ENCODE results near the gene ARFGEF2.
"Not testable (repeated sequence)": the region's sequence is repeated elsewhere in the genome, so short reads cannot be mapped to it uniquely, and the experiment has no call there.

Gene ARFGEF2

GRCh38 chr20:48921168-48921882, at the start of gene ARFGEF2:
Gene ARFGEF2 (plus strand): TSS chr20:48921711. CDS start chr20:48921890, 179 bp downstream.
- DNase-seq (ENCODE audit: low spot score), result peak; percentile 96

- DNase-seq (ENCODE audit: low spot score), result no peak
Measured at GRCh38 chr20:48875233-48875913, 46.1 kb upstream of the ARFGEF2 start.

- no peak for DNase-seq (ENCODE audit: low spot score)
Measured at GRCh38 chr20:48875914-48876240, 45.6 kb upstream of the ARFGEF2 start.

DNA sequence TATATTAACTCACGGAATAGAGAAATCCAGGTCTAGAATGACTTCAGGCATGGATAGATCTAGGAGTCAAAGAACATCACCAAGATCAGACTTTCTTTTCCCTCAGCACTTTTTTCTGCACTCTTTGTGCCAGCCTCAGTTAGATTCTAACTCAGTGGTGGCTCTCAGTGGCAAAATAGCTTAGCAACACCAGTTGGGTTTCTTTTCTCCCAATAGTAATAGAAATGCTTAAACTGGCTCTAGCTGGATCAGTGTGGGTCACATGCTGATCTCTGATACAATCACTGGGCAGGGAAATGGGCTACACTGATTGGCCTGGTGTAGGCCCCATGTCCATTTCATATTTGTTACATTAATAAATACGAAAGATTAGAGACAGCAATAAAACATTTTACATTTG, 44.2 kb upstream of the ARFGEF2 start:
- no peak for DNase-seq (ENCODE audit: low spot score)

DNA sequence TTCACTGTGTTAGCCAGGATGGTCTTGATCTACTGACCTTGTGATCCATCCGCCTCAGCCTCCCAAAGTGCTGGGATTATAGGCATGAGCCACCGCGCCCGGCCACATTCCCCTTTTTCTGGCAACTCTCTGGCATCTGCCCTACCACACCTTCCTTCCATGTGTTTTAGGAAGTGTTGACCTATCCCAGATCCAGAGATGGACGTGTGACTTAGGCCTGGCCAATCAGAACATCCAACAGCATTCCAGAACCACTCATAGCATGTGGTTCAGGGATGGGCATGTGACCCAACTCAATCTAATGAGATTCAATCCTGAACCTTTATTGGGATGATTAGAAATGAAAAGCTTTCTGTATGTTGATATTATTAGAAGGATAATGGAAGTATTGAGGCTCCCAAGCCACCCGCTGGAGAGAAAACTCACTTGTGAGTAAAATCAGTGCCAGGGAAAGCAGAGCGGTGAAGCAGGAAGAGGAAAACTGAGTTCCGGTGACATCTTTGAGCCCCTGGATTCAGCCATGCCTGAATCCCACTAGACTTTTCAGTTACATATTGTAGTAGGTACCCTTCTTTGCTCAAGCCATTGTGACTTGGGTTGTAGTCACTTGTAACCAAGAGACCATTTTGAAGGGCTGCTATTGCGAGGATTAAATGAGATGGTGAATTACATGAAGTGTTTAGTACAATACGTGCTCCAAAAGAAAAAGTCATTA, 42.8 kb upstream of the ARFGEF2 start:
- DNase-seq (ENCODE audit: low spot score), result no peak

DNA sequence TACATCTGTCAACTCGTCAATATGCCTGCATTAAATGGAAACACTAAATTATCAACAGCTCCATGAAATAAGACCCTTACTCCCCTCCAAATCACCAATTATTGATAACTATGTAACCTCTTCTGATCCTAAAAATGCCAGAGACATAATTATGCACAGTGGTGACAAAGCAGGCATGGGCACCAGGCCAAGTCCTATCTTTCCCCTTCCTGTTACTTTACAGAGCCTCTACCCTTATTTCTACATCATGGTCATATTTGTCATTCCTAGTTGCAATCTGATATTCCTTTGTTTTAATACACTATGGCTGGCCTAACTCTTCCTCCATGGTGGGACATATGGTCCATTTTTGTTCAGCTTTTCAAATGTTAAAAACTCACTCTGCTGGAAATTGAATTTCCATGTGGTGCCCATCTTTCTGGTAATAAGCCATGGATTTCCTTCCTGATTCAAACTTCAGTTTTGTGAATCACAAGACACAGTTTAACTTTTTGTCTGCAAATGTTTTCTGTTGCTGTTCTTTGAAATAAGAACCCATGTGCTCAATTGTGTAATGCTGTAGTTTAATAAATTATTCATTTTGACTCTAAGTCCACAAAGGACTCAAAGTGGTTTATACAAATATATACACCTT, 41.8 kb upstream of the ARFGEF2 start:
- no peak for DNase-seq (ENCODE audit: low spot score)

GRCh38 chr20:48880331-48880730, 41.2 kb upstream of the ARFGEF2 start:
- DNase-seq (ENCODE audit: low spot score), result no peak

DNA sequence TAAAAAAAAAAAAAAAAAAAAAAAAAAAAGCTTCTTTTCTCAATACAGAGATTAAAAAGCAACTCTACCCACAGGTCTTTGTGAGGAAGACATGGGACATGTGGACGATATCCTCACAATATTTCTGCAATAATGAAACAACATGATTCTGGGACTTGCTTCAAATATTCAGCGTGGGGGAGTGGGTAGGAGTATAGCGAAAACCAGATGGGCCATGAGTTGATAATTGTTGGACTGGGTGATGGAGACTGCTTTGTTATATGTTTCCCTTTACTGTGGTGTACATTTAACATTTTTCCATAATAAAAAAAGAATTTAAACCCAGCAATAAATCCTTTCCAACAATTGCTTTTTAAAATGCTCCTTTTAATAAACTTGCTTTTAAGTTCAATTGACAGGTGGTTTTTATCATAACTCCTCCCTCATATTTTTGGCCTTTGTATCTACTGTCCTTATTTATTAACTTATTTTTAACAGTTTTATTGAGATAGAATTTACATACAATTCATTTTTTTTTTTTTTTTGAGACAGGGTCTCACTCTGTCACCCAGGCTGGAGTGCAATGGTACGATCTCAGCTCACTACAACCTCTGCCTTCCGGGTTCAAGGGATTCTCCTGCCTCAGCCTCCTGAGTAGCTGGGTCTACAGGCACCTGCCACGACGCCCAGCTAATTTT, 40.4 kb upstream of the ARFGEF2 start:
- DNase-seq (ENCODE audit: low spot score), result peak; percentile 46

- DNase-seq (ENCODE audit: low spot score), result no peak
Measured at GRCh38 chr20:48885237-48885636, 36.3 kb upstream of the ARFGEF2 start.

GRCh38 chr20:48886194-48886593, 35.3 kb upstream of the ARFGEF2 start:
- DNase-seq (ENCODE audit: low spot score), result no peak

GRCh38 chr20:48886811-48887210, 34.7 kb upstream of the ARFGEF2 start:
- no peak for DNase-seq (ENCODE audit: low spot score)

DNA sequence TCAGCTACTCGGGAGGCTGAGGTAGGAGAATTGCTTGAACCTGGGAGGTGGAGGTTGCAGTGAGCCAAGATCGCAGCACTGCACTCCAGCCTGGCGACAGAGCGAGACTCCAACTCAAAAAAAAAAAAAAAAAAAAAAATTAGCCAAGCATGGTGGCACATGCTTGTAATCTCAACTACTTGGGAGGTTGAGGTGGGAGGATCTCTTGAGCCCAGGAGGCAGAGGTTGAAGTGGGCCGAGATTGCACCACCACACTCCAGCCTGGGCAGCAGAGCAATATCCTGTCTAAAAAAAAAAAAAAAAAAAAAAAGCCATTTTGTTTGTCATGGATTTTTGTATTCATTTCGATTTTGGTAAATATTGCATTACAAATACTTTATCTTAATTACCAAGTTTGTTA, 33.0 kb upstream of the ARFGEF2 start:
- not testable (repeated sequence) for DNase-seq (ENCODE audit: low spot score)

- DNase-seq (ENCODE audit: low spot score), result no peak
Measured at GRCh38 chr20:48889140-48889790, 32.2 kb upstream of the ARFGEF2 start.

GRCh38 chr20:48891235-48892048, 30.1 kb upstream of the ARFGEF2 start:
- DNase-seq (ENCODE audit: low spot score), result no peak

DNA sequence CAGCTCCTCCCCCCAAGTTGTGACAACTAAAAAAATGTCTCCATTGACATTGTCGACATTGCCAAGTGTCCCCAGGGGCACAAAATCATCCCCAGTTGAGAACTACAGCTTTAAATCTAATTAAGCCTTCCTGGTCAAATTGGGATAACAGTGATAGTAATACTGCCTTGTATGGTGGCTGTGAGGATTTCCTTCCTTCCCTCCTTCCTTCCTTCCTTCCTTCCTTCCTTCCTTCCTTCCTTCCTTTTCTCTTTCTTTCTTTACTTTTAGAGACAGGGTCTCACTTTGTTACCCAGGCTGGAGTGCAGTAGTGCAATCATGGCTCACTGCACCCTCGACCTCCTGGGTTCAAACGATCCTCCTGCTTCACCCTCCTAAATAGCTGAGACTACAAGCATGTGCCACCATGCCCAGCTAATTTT, 29.5 kb upstream of the ARFGEF2 start:
- no peak for DNase-seq (ENCODE audit: low spot score)

DNA sequence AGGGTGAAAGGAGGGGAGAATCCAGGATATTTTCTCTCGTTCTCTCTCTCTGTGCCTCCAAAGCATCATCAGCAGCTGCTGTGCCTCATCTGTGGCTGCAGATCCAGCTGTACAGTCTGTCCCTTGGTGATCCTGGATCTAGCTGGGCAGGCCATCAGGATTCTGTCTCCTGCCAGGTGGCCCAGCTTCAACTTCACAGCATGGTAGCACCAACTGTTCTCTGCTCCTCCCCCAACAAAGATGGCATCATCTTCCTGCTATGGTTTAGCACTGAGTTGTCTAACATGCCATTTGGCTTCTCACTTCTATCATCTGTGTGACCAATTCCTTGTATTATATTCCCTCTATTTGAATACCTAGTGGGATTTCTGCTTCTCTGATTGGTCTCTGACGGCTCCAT, 28.6 kb upstream of the ARFGEF2 start:
- no peak for DNase-seq (ENCODE audit: low spot score)

- no peak for DNase-seq (ENCODE audit: low spot score)
Measured at GRCh38 chr20:48893374-48893773, 28.1 kb upstream of the ARFGEF2 start.

GRCh38 chr20:48897305-48898010, 24.1 kb upstream of the ARFGEF2 start:
- DNase-seq (ENCODE audit: low spot score), result no peak

- no peak for DNase-seq (ENCODE audit: low spot score)
Measured at GRCh38 chr20:48898210-48898609, 23.3 kb upstream of the ARFGEF2 start.

All from Ammon's horn (tissue), 1 donor.